Stimulated activated naive CD8-positive, alpha-beta T cell treated with anti-CD3 and anti-CD28 coated beads, Interleukin-15, amount 100 ng/mL, for 72 hours (primary cell): ENCODE results near the gene SSR4.
"Not testable (repeated sequence)": the region's sequence is repeated elsewhere in the genome, so short reads cannot be mapped to it uniquely, and the experiment has no call there.

Experiments used
- ATAC-seq: fragments of 150-1000 bp; cut with Tn5 transposase; 2 replicates; pipeline ENCODE4 v1.10.0; 2021; ENCODE audit warnings: mild to moderate bottlenecking, moderate library complexity
- DNase-seq, 2 donors: peaks; one replicate each; pipeline ENCODE4 v3.0.0; 2021 to 2022
- H3K27ac Mint-ChIP-seq, 2 donors: one replicate each; pipeline ENCODE4 v1.8.0; 2022; ENCODE audit warnings: mild to moderate bottlenecking in 2 of 2, mixed read lengths in 2 of 2, moderate library complexity in 2 of 2
- H3K27me3 Mint-ChIP-seq: one replicate; pipeline ENCODE4 v1.8.0; 2022; ENCODE audit warnings: mixed read lengths
- H3K4me1 Mint-ChIP-seq: one replicate; pipeline ENCODE4 v1.8.0; 2022; ENCODE audit warnings: mild to moderate bottlenecking, mixed read lengths
- H3K4me3 Mint-ChIP-seq, 2 donors: one replicate each; pipeline ENCODE4 v1.8.0; 2022; ENCODE audit warnings: mild to moderate bottlenecking in 2 of 2, mixed read lengths in 2 of 2, moderate library complexity in 1 of 2
- H3K9me3 Mint-ChIP-seq, 2 donors: one replicate each; pipeline ENCODE4 v1.8.0; 2022; ENCODE audit warnings: mixed read lengths in 2 of 2

The SSR4 gene

GRCh38 chrX:153794018-153794896 lies at the start of gene SSR4, which contains the start of gene IDH3G:
SSR4 (plus strand) TSS chrX:153794668; CDS start chrX:153794688, 20 bp downstream.
IDH3G (minus strand) TSS chrX:153794375; CDS start chrX:153794326, 49 bp downstream.
- DNase-seq (peak; percentile 93 to 96), ATAC-seq (peak; percentile 96)
- H3K27me3 Mint-ChIP-seq, result no peaks in the 10 kb centered on the region
- H3K4me1 Mint-ChIP-seq, result peaks cover 37% of the 10 kb centered on the region
- H3K9me3 Mint-ChIP-seq, result no peaks in the 10 kb centered on the region
- H3K4me3 Mint-ChIP-seq, result peak within 1 kb of the TSS; percentile 94 to 99
- H3K27ac Mint-ChIP-seq, result peak within 1 kb of the TSS; percentile 96 to 97

GRCh38 chrX:153745067-153745433 lies 49.4 kb upstream of the SSR4 start:
- Mint-ChIP-seq H3K4me1 (peaks cover 13% of the 10 kb centered on the region), H3K27me3 (peaks cover 17% of the 10 kb centered on the region)
- not testable (repeated sequence) for H3K4me3 Mint-ChIP-seq, ATAC-seq, H3K27ac Mint-ChIP-seq, H3K9me3 Mint-ChIP-seq, DNase-seq

GRCh38 chrX:153746359-153746758 lies 48.1 kb upstream of the SSR4 start:
- H3K4me1 Mint-ChIP-seq, result peaks cover under 1% of the 10 kb centered on the region
- peaks cover 17% of the 10 kb centered on the region for H3K27me3 Mint-ChIP-seq
- ATAC-seq, result no peak
- DNase-seq, result no peak
- no peak overlapping the region for H3K4me3 Mint-ChIP-seq
- H3K27ac Mint-ChIP-seq, result no peak overlapping the region
- no peaks in the 10 kb centered on the region for H3K9me3 Mint-ChIP-seq

GRCh38 chrX:153746991-153747390 lies 47.5 kb upstream of the SSR4 start:
- H3K4me3 Mint-ChIP-seq, H3K4me1 Mint-ChIP-seq, H3K27ac Mint-ChIP-seq, ATAC-seq, H3K9me3 Mint-ChIP-seq, DNase-seq: not testable (repeated sequence)
- peaks cover 17% of the 10 kb centered on the region for H3K27me3 Mint-ChIP-seq

- not testable (repeated sequence) for H3K9me3 Mint-ChIP-seq, ATAC-seq, H3K4me3 Mint-ChIP-seq, H3K4me1 Mint-ChIP-seq, H3K27ac Mint-ChIP-seq, DNase-seq
- H3K27me3 Mint-ChIP-seq, result peaks cover 17% of the 10 kb centered on the region
These were observed 45.5 kb upstream of the SSR4 start for GRCh38 chrX:153749017-153749416.

GRCh38 chrX:153750127-153750774 lies 44.2 kb upstream of the SSR4 start:
- no peak overlapping the region for H3K27ac Mint-ChIP-seq
- H3K27me3 Mint-ChIP-seq, result peaks cover 9% of the 10 kb centered on the region
- H3K4me1 Mint-ChIP-seq, result no peaks in the 10 kb centered on the region
- H3K9me3 Mint-ChIP-seq, result no peaks in the 10 kb centered on the region
- ATAC-seq (no peak), DNase-seq (no peak)
- H3K4me3 Mint-ChIP-seq, result no peak overlapping the region

- no peak for ATAC-seq
- no peaks in the 10 kb centered on the region for H3K4me1 Mint-ChIP-seq
- H3K27ac Mint-ChIP-seq, result no peak overlapping the region
- no peaks in the 10 kb centered on the region for H3K27me3 Mint-ChIP-seq
- DNase-seq, result no peak
- H3K9me3 Mint-ChIP-seq, result no peaks in the 10 kb centered on the region
- H3K4me3 Mint-ChIP-seq, result no peak overlapping the region
These were observed 39.3 kb upstream of the SSR4 start for GRCh38 chrX:153755136-153755535.

GRCh38 chrX:153761863-153762262 lies 32.6 kb upstream of the SSR4 start:
- no peaks in the 10 kb centered on the region for H3K27me3 Mint-ChIP-seq
- no peak for DNase-seq
- no peak overlapping the region for H3K4me3 Mint-ChIP-seq

GRCh38 chrX:153762626-153763173 lies 31.8 kb upstream of the SSR4 start:
- ATAC-seq (no peak), DNase-seq (no peak)
- no peak overlapping the region for H3K27ac Mint-ChIP-seq
- H3K9me3 Mint-ChIP-seq, result no peaks in the 10 kb centered on the region
- H3K4me1 Mint-ChIP-seq, result peaks cover 21% of the 10 kb centered on the region
- H3K4me3 Mint-ChIP-seq, result no peak overlapping the region
- no peaks in the 10 kb centered on the region for H3K27me3 Mint-ChIP-seq

More at GRCh38 chrX:153761863-153762262, 32.6 kb upstream of the SSR4 start:
- Mint-ChIP-seq H3K4me1 (peaks cover 18% of the 10 kb centered on the region), H3K9me3 (no peaks in the 10 kb centered on the region), H3K27ac (no peak overlapping the region)
- no peak for ATAC-seq

GRCh38 chrX:153763298-153763932 lies 31.1 kb upstream of the SSR4 start:
- Mint-ChIP-seq H3K27me3 (no peaks in the 10 kb centered on the region), H3K27ac (no peak overlapping the region), H3K4me3 (no peak overlapping the region), H3K9me3 (no peaks in the 10 kb centered on the region), H3K4me1 (peaks cover 28% of the 10 kb centered on the region)
- DNase-seq (no peak), ATAC-seq (no peak)

- Mint-ChIP-seq H3K9me3 (no peaks in the 10 kb centered on the region), H3K4me1 (peaks cover 31% of the 10 kb centered on the region), H3K4me3 (peak within 1 kb of the TSS; percentile 34 to 62), H3K27me3 (no peaks in the 10 kb centered on the region), H3K27ac (peak within 1 kb of the TSS in 1 of 2 donors; percentile 76)
- DNase-seq (peak; percentile 67 to 78), ATAC-seq (peak; percentile 75)
These were observed 30.3 kb upstream of the SSR4 start, which contains the start of gene PLXNB3 for GRCh38 chrX:153763989-153764755. PLXNB3 (plus strand) TSS chrX:153764249; CDS start chrX:153765536, 1,287 bp downstream.

- H3K27ac Mint-ChIP-seq, result no peak overlapping the region
- DNase-seq, result no peak
- H3K27me3 Mint-ChIP-seq, result no peaks in the 10 kb centered on the region
- no peak for ATAC-seq
- no peak overlapping the region for H3K4me3 Mint-ChIP-seq
- H3K9me3 Mint-ChIP-seq, result no peaks in the 10 kb centered on the region
- peaks cover 31% of the 10 kb centered on the region for H3K4me1 Mint-ChIP-seq
These were observed 29.7 kb upstream of the SSR4 start for GRCh38 chrX:153764786-153765137.

- H3K9me3 Mint-ChIP-seq, result no peaks in the 10 kb centered on the region
These were observed 29.1 kb upstream of the SSR4 start for GRCh38 chrX:153765138-153766079.

More at GRCh38 chrX:153765138-153766079, 29.1 kb upstream of the SSR4 start:
- ATAC-seq (peak; percentile 23), DNase-seq (no peak)
- peak overlapping the region in 1 of 2 donors; percentile 85 for H3K27ac Mint-ChIP-seq
- H3K4me3 Mint-ChIP-seq, result peak overlapping the region in 1 of 2 donors; percentile 83
- H3K27me3 Mint-ChIP-seq, result no peaks in the 10 kb centered on the region
- peaks cover 31% of the 10 kb centered on the region for H3K4me1 Mint-ChIP-seq
